Dermis lymphatic vessel endothelial cell (primary cell): ENCODE data around the gene NUDT1. TPM values are rescaled to one million over a fixed set of nuclear protein-coding genes. Genes with fewer than 3 reads are reported as not detected.

ENCODE experiments used
- total RNA-seq: library from RNA; depleted of rRNA; stranded (reverse); fragments of >200 nt; gene quantifications from 2 replicates; pipeline ENCODE4 v1.2.1, GENCODE V29; 2014

The NUDT1 gene
- total RNA-seq = 5.3 TPM in 2 replicates

DNA sequence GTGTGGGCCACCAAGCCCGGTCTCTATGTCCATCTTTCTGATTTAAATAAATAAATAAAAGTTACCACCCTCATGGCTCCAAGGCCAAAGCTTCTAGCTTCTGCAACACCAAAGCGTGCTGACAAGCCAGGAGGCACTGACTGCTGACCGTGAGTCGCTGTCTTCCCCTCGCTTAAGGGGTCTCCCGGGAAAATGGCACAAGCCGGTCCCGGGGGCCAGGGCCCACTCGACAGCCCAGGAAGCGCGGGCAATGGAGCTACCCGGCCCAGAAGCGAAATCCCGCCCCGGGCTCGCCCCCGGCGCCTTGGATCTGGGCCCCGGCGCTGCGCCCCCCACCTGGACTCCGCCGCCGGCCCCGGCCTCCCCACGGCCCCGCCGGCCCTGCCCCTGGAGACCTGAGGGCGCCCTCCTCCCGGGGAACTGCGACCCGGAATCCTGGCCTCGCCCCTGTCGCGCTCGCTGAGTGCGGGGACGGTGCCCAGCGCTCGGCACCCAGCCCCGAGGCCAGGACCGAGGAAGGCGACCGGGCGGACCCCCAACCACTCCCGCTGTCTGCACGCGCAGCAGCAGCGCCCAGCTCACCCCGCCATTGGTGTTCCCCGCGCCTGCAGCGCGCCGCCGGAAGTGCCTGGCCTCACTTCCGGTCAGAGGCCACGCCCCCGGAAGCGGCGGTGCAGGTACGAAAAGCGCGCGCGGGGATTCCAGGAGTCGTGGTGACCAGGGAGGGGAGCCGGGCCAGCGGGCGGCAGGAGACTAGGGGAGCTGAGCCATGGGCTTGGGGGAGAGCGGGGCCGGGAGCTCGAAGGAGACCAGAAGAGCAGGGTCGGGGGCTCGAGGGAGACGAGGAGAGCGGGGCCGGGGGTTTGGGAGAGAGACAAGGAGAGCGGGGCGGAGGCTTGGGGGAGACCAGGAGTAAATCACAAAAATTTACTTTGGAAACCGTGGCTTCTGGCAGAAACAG lies at the start of gene NUDT1, which contains the start of gene MRM2:
Gene NUDT1, plus strand, starts transcription at position 647 of the 961 bp plus-strand sequence. CDS start 2,349 bp downstream, outside the sequence.
Gene MRM2, minus strand, starts transcription at position 626 of the 961 bp plus-strand sequence. Its CDS starts 36 bp downstream, at position 590.

DNA sequence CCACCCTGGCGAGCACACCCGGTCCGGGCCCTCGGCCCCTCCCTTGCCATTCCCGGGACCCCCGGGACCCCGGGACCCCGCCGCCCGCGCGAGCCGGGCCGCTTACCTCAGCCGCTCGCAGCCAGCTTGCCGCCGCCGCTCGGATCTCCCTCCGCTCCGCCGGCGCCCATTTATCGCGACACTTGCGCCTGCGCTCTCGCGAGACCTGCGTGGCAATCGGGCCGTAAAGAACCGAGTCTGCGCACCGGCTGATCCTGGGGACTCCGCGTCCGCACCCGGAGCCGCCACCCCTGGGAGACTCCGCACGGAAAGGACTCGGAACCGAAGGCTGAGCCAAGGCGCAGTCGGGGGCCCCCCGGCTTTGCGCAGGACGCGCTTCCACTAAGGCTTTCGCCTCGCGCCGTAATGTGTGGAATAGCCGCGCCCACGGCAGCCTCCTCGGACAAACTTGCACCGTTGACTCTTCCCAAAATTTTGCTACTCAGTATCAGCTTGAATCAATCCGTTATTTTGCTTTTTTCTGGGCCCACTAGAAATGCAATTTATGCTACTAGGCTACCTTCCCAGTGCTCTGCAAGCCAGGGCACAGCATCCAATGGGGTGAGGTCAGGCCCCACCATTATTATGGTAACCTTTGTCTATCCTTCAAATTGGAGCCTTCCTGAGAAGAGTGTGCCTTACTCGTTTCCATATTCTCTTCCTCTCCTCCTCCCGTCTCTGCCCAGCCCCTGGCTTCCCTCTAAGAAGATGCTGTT lies 9.1 kb upstream of the NUDT1 start, which contains the start of gene MAD1L1:
Gene MAD1L1, minus strand, starts transcription at position 180 of the 755 bp plus-strand sequence. CDS start 2,812 bp downstream, outside the sequence.

Other genes with a start within 250 kb of the NUDT1 start
- 30.4 and 41.6 TPM in 2 replicates for gene MAD1L1, start 9.3 kb upstream of the NUDT1 start, total RNA-seq
- 11.5 and 13.6 TPM in 2 replicates for gene MRM2, start within 50 bp of the NUDT1 start, total RNA-seq
- 6.1 and 6.3 TPM in 2 replicates for gene SNX8, start 72.2 kb downstream of the NUDT1 start, total RNA-seq
- 143 and 175 TPM in 2 replicates for gene EIF3B, start 112.6 kb downstream of the NUDT1 start, total RNA-seq
- gene CHST12, start 161.4 kb downstream of the NUDT1 start, total RNA-seq = 7.5 and 7.9 TPM in 2 replicates
- gene GRIFIN, start 234.2 kb downstream of the NUDT1 start, total RNA-seq = not detected in 2 replicates